IMR-90 (cell line): Measurements from ENCODE around the gene ARHGAP8. TPM values are rescaled to one million over a fixed set of nuclear protein-coding genes. Genes with fewer than 3 reads are reported as not detected.

Experiments used
- ATAC-seq: fragments of 200-7000 bp; cut with Tn5 transposase; 2 replicates; pipeline ENCODE4 v1.9.1; 2020; ENCODE audit warnings: low read depth, mild to moderate bottlenecking, moderate library complexity
- BruUV-seq: library from RNA; stranded (reverse); fragments of 400-500 nt; replicated peaks from 2 replicates; lab custom pipeline; 2021; lab: Mats Ljungman, UMichigan
- CTCF ChIA-PET: fragments of 300-600 bp; formaldehyde crosslinking; extraction: SDS; loops from one replicate; lab custom pipeline; 2021; ENCODE audit warnings: antibody characterized with exemption; lab: Yijun Ruan, JAX
- POLR2A ChIA-PET: fragments of 300-600 bp; sonication (Branson Sonifier 250); formaldehyde crosslinking; loops from one replicate; lab custom pipeline; 2022; ENCODE audit warnings: antibody characterized with exemption; ENCODE audit not compliant: unreplicated experiment; lab: Charles Lee
- DNase-seq: peaks from one replicate; pipeline ENCODE4 v3.0.0; 2013
- H2AFZ ChIP-seq: replicated peaks from 2 replicates; pipeline ENCODE3; 2013; ENCODE audit warnings: low read length, mild to moderate bottlenecking; ENCODE audit not compliant: poor library complexity
- H2AK5ac ChIP-seq: 2 replicates; pipeline ENCODE4 v1.6.1; 2013; ENCODE audit warnings: low read depth, low read length, inconsistent platforms
- H2AK9ac ChIP-seq: replicated peaks from 2 replicates; pipeline ENCODE3; 2013; ENCODE audit warnings: mild to moderate bottlenecking, low read depth, low read length, moderate library complexity; ENCODE audit not compliant: poor library complexity
- H2BK120ac ChIP-seq: 2 replicates; pipeline ENCODE4 v1.6.1; 2013; ENCODE audit warnings: low read depth, low read length, inconsistent platforms
- H2BK15ac ChIP-seq: 3 replicates; pipeline ENCODE4 v1.6.1; 2013; ENCODE audit warnings: low read depth, low read length, inconsistent platforms
- H2BK20ac ChIP-seq: 2 replicates; pipeline ENCODE4 v1.6.1; 2013; ENCODE audit warnings: low read depth, mild to moderate bottlenecking, inconsistent platforms, low read length, moderate library complexity
- H2BK5ac ChIP-seq: 2 replicates; pipeline ENCODE4 v1.6.1; 2013; ENCODE audit warnings: mild to moderate bottlenecking, low read depth, low read length, inconsistent platforms; ENCODE audit not compliant: poor library complexity, severe bottlenecking
- H3K14ac ChIP-seq: replicated peaks from 2 replicates; pipeline ENCODE4 v1.6.1; 2013; ENCODE audit warnings: low read depth, low read length, inconsistent platforms
- H3K18ac ChIP-seq: 2 replicates; pipeline ENCODE4 v1.6.1; 2013; ENCODE audit warnings: low read depth, low read length, control low read depth
- H3K23ac ChIP-seq: 2 replicates; pipeline ENCODE4 v1.6.1; 2013; ENCODE audit warnings: low read depth, low read length, inconsistent platforms
- H3K27ac ChIP-seq: 2 replicates; pipeline ENCODE4 v1.5.1; 2013; ENCODE audit warnings: mild to moderate bottlenecking, control low read depth, low read length; ENCODE audit not compliant: insufficient read depth
- H3K27me3 ChIP-seq: 2 replicates; pipeline ENCODE4 v1.6.1; 2013; ENCODE audit warnings: low read length; ENCODE audit not compliant: control insufficient read depth, insufficient read depth
- H3K36me3 ChIP-seq: 2 replicates; pipeline ENCODE4 v1.6.1; 2013; ENCODE audit warnings: low read length, mixed read lengths; ENCODE audit not compliant: control insufficient read depth, insufficient read depth
- H3K4ac ChIP-seq: 2 replicates; pipeline ENCODE4 v1.6.1; 2013; ENCODE audit warnings: low read depth, low read length, inconsistent platforms
- H3K4me1 ChIP-seq: 2 replicates; pipeline ENCODE4 v1.6.1; 2013; ENCODE audit warnings: low read length, mixed read lengths; ENCODE audit not compliant: control insufficient read depth, insufficient read depth
- H3K4me2 ChIP-seq: 2 replicates; pipeline ENCODE4 v1.6.1; 2013; ENCODE audit warnings: low read depth, mild to moderate bottlenecking, control low read depth, low read length, moderate library complexity
- H3K4me3 ChIP-seq: 2 replicates; pipeline ENCODE4 v1.5.1; 2013; ENCODE audit warnings: low read depth, mild to moderate bottlenecking, control low read depth, low read length, moderate library complexity; ENCODE audit not compliant: insufficient read depth
- H3K56ac ChIP-seq: 2 replicates; pipeline ENCODE4 v1.6.1; 2013; ENCODE audit warnings: low read length, inconsistent platforms; ENCODE audit not compliant: insufficient read depth; ENCODE audit errors: extremely low read depth
- H3K79me1 ChIP-seq, 2 experiments: 2 replicates each; pipeline ENCODE4 v1.6.1; 2013; ENCODE audit warnings: low read length in 2 of 2, inconsistent platforms in 1 of 2, low read depth in 1 of 2
- H3K9ac ChIP-seq: 2 replicates; pipeline ENCODE4 v1.6.1; 2013; ENCODE audit warnings: low read depth, low read length, control low read depth
- H3K9me1 ChIP-seq: 2 replicates; pipeline ENCODE4 v1.6.1; 2013; ENCODE audit warnings: low read length, inconsistent platforms; ENCODE audit not compliant: insufficient read depth
- H3K9me3 ChIP-seq: 2 replicates; pipeline ENCODE4 v1.6.1; 2013; ENCODE audit warnings: low read length; ENCODE audit not compliant: control insufficient read depth, insufficient read depth
- H4K20me1 ChIP-seq: 2 replicates; pipeline ENCODE4 v1.6.1; 2013; ENCODE audit warnings: low read length, inconsistent platforms; ENCODE audit not compliant: insufficient read depth
- H4K5ac ChIP-seq: 2 replicates; pipeline ENCODE4 v1.6.1; 2013; ENCODE audit warnings: mild to moderate bottlenecking, low read depth, low read length, control low read depth
- H4K8ac ChIP-seq, 2 experiments: 2 replicates each; pipeline ENCODE4 v1.6.1; 2013; ENCODE audit warnings: low read depth in 2 of 2, low read length in 2 of 2, control low read depth in 1 of 2, inconsistent platforms in 1 of 2
- H4K91ac ChIP-seq: 2 replicates; pipeline ENCODE4 v1.6.1; 2013; ENCODE audit warnings: low read depth, low read length, inconsistent platforms; ENCODE audit not compliant: insufficient read depth
- BHLHE40 ChIP-seq: fragments of 150-350 bp; IDR thresholded peaks from 2 replicates; pipeline ENCODE4 v1.6.1; 2016; ENCODE audit warnings: mild to moderate bottlenecking, low read depth, low read length
- ELK1 ChIP-seq: fragments of 150-350 bp; IDR thresholded peaks from 2 replicates; pipeline ENCODE4 v1.6.1; 2016; ENCODE audit warnings: low read depth, mild to moderate bottlenecking, low read length, moderate library complexity, borderline replicate concordance
- MAZ ChIP-seq: IDR thresholded peaks from 2 replicates; pipeline ENCODE4 v1.6.1; 2012; ENCODE audit warnings: low read depth, mild to moderate bottlenecking, low read length, improper control_type of control experiment, moderate library complexity, borderline replicate concordance
- MXI1 ChIP-seq: IDR thresholded peaks from 2 replicates; pipeline ENCODE4 v1.6.1; 2012; ENCODE audit warnings: low read depth, mild to moderate bottlenecking, low read length, moderate library complexity, borderline replicate concordance
- POLR2A ChIP-seq: IDR thresholded peaks from 2 replicates; pipeline ENCODE4 v1.6.1; 2012; ENCODE audit warnings: mild to moderate bottlenecking, low read depth, low read length
- RAD21 ChIP-seq: IDR thresholded peaks from 2 replicates; pipeline ENCODE4 v1.6.1; 2012; ENCODE audit warnings: low read length, improper control_type of control experiment
- WGBS, 2 experiments: methylation state at CpG; one replicate each; pipeline versions ENCODE4 v1.1.5 to v1.1.7; 2013; ENCODE audit warnings: missing lambda C conversion rate in 2 of 2; ENCODE audit not compliant: insufficient read length in 1 of 2; ENCODE audit errors: extremely low coverage in 2 of 2; 5-methylcytosine and 5-hydroxymethylcytosine counted together
- dilution Hi-C: fragments of 300-500 bp; cut with HindIII; formaldehyde crosslinking; loops from one replicate; pipeline ENCODE4 v1.14.3; 2018; ENCODE audit warnings: low sequenced_read_pairs; ENCODE audit not compliant: unreplicated experiment
- in situ Hi-C: fragments of 300-500 bp; cut with MboI; formaldehyde crosslinking; loops from 3 replicates; pipeline ENCODE4 v1.14.3; 2019; ENCODE audit warnings: low sequenced_read_pairs, inconsistent platforms, mixed read lengths
- intact Hi-C: fragments of 100-400 bp; cut with micrococcal nuclease; formaldehyde crosslinking; loops from 2 replicates; pipeline ENCODE4 v1.10.0; 2022
- polyA plus RNA-seq, 3 experiments: library from polyadenylated mRNA; depleted of rRNA; stranded (reverse); fragments of >200 nt; gene quantifications; 2 replicates each; pipeline ENCODE4 v1.2.3, GENCODE V29; 2012; ENCODE audit warnings: low replicate concordance in 1 of 3
- total RNA-seq: library from RNA; depleted of rRNA; stranded (reverse); fragments of >200 nt; gene quantifications from 2 replicates; pipeline ENCODE4 v1.2.3, GENCODE V29; 2012

Gene ARHGAP8
- total and polyA plus RNA-seq, 2 of the 4 experiments (the other 2 are of a cell fraction) = 0.18 to 0.21 TPM

GRCh38 chr22:44885806-44886360 lies 133.5 kb downstream of the ARHGAP8 start:
- Histone ChIP-seq H3K14ac (no peak overlapping the region), H3K4ac (no peak overlapping the region), H3K9me1 (no peaks in the 10 kb centered on the region), H3K18ac (no peak overlapping the region), H3K9ac (no peak overlapping the region), H3K27ac (no peak overlapping the region), H2AK5ac (no peak overlapping the region), H3K4me1 (no peaks in the 10 kb centered on the region), H3K56ac (no peak overlapping the region), H2BK20ac (no peak overlapping the region), H2AFZ (no peak overlapping the region), H3K27me3 (no peaks in the 10 kb centered on the region; the same call in 1 of the 2 replicates), H3K23ac (no peak overlapping the region), H3K36me3 (no peaks in the 10 kb centered on the region), H2BK15ac (no peak overlapping the region), H4K8ac (no peak overlapping the region), H4K20me1 (no peaks in the 10 kb centered on the region), H3K4me2 (no peak overlapping the region), H2BK5ac (no peak overlapping the region), H4K91ac (no peak overlapping the region), H2AK9ac (no peak overlapping the region), H4K5ac (no peak overlapping the region), H3K9me3 (no peaks in the 10 kb centered on the region), H3K4me3 (no peak overlapping the region), H2BK120ac (no peak overlapping the region), H3K79me1 (no peaks in the 10 kb centered on the region)
- ChIA-PET CTCF (no interaction called here), POLR2A (no interaction called here)
- ATAC-seq (no peak), DNase-seq (no peak)
- in situ Hi-C loops = loop anchor here (10.0 kb wide), 1 partner anchor 61 kb away; no protein-coding TSS in a partner anchor
- TF ChIP-seq BHLHE40 = no peak
- no peak for TF ChIP-seq POLR2A
- no peak for TF ChIP-seq MAZ
- no peak for TF ChIP-seq MXI1
- TF ChIP-seq ELK1 = no peak
- no peak for TF ChIP-seq RAD21
- dilution Hi-C loops = no loop called here
- 79% methylated on average over 4 of the region's 14 CpGs; no CpG with 5 or more reads in 1 of the 2 experiments for WGBS, 2 experiments
- intact Hi-C loops = no loop called here
- BruUV-seq = no TSS peak
